Vagina (tissue), 2 donors: ENCODE results near the gene PDHX. TPM values are rescaled to one million over a fixed set of nuclear protein-coding genes. Genes with fewer than 3 reads are reported as not detected.

Experiments used
- DNase-seq, 2 donors: peaks; one replicate each; pipeline ENCODE4 v3.0.0-alpha.2; 2017; ENCODE audit errors: extremely low spot score in 2 of 2
- H3K27ac ChIP-seq: fragments of 200-600 bp; sonication (generic); one replicate; pipeline ENCODE4 v1.5.1; 2019
- H3K27me3 ChIP-seq: fragments of 200-600 bp; sonication (generic); one replicate; pipeline ENCODE4 v1.5.1; 2019
- H3K36me3 ChIP-seq, 2 donors: fragments of 200-600 bp; sonication (generic); one replicate each; pipeline ENCODE4 v1.5.1; 2017 to 2019
- H3K4me1 ChIP-seq: fragments of 200-600 bp; sonication (generic); one replicate; pipeline ENCODE4 v1.5.1; 2019
- H3K4me3 ChIP-seq, 2 donors: fragments of 200-600 bp; sonication (generic); 1 replicate in 1 of 2; 2 replicates in 1 of 2; pipeline ENCODE4 v1.5.1; 2016 to 2019
- H3K9me3 ChIP-seq: fragments of 200-600 bp; sonication (generic); one replicate; pipeline ENCODE4 v1.5.1; 2019
- CTCF ChIP-seq, 3 experiments: fragments of 450-650 bp in 2 of 3; fragments of 200-600 bp in 1 of 3; sonication (generic) in 1 of 3; IDR thresholded peaks; one replicate each; pipeline ENCODE4 v1.5.1; 2017 to 2019; ENCODE audit warnings: antibody characterized with exemption in 3 of 3, mild to moderate bottlenecking in 2 of 3, moderate library complexity in 2 of 3
- POLR2A ChIP-seq, 2 donors: fragments of 450-650 bp; IDR thresholded peaks; one replicate each; pipeline ENCODE4 v1.6.1; 2017; ENCODE audit warnings: antibody characterized with exemption in 2 of 2, mild to moderate bottlenecking in 2 of 2, moderate library complexity in 2 of 2
- POLR2AphosphoS5 ChIP-seq, 2 donors: sonication (generic); formaldehyde crosslinking; IDR thresholded peaks; one replicate each; pipeline ENCODE4 v1.9.0; 2017; ENCODE audit warnings: antibody characterized with exemption in 2 of 2, mild to moderate bottlenecking in 2 of 2, low read depth in 1 of 2; ENCODE audit not compliant: insufficient read depth in 1 of 2
- intact Hi-C: fragments of 100-400 bp; cut with DNase I; formaldehyde crosslinking; loops from one replicate; pipeline ENCODE4 v1.15.1; 2023
- microRNA-seq: library from miRNA; unstranded; fragments of <30 nt; microRNA quantifications from one replicate; pipeline ENCODE4, GENCODE V29; 2017; ENCODE audit warnings: borderline number of aligned reads, borderline replicate concordance
- small RNA-seq: library from RNA; depleted of rRNA; stranded (forward); fragments of <200 nt; gene quantifications from one replicate; pipeline ENCODE3, GENCODE V24; 2016
- total RNA-seq: library from RNA; depleted of rRNA; stranded (reverse); fragments of >200 nt; gene quantifications from one replicate; pipeline ENCODE4 v1.2.3, GENCODE V29; 2016

Gene PDHX
- total RNA-seq, 1 donor from 2014 or later: 15.0 TPM

DNA sequence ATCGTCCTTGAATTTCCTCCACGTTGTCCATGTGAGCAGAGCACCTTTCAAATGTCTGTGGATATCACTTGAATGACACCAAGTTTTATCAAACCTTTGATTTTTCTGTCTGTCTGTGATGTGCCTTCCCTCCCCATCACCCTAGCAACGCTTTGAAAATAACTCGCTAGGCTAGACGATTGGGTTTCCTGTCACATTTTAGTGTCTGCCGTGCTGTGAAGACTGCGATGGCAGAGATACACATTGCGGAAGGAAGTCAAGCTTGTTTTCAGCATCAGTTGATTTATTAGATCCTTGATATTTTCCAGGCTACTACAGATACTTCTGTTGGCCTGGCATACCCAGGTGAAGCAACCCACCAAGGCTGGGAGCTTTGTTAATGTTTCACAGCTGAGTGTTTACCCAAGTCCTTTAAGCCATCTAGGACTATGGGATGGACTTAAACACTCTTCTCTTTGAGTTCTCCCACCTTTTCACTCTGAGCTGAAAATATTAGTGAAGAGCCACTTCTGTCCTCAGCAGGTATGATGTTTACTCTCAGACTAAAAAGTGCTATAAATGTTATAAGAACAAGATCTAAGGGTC is 128.9 kb downstream of the PDHX start:
- DNase-seq: no peak
- no peaks in the 10 kb centered on the region for H3K36me3 ChIP-seq
- TF ChIP-seq POLR2A (IDR thresholded peaks at IDR 0.05) (no peak), CTCF (IDR thresholded peaks at IDR 0.05) (no peak), POLR2AphosphoS5 (IDR thresholded peaks at IDR 0.05; ENCODE audit: insufficient read depth in 1 of 2, low read depth in 1 of 2) (no peak)
- no peaks in the 10 kb centered on the region for H3K4me1 ChIP-seq
- no peak overlapping the region for H3K4me3 ChIP-seq
- no peaks in the 10 kb centered on the region for H3K9me3 ChIP-seq
- H3K27ac ChIP-seq: no peak overlapping the region
- no peaks in the 10 kb centered on the region for H3K27me3 ChIP-seq
- intact Hi-C loops: no loop called here

Small RNAs within 50 kb of the gene (microRNA-seq; reads per million reads assigned to microRNA genes)
- gene MIR1343: 1.4 reads per million

Small RNAs within 50 kb of the gene (small RNA-seq; reads per million reads assigned to genes)
- not detected for gene MIR1343

Other genes with a start within 250 kb of the PDHX start
- gene APIP, start 239 bp upstream of the PDHX start, total RNA-seq: 14.7 TPM
- 869 TPM for gene CD44, start 222.6 kb downstream of the PDHX start, total RNA-seq